GM12801 (cell line): ENCODE data around the gene TFE3.

Source experiments
- CTCF ChIP-seq: IDR thresholded peaks from one replicate; pipeline ENCODE4 v1.5.1; 2011; ENCODE audit warnings: control low read depth; ENCODE audit not compliant: insufficient read length; ENCODE audit errors: extremely low read depth

TFE3 gene

GRCh38 chrX:49059681-49060085, 16.5 kb upstream of the TFE3 start:
- TF ChIP-seq CTCF: no peak

GRCh38 chrX:49059201-49059600, 16.0 kb upstream of the TFE3 start:
- TF ChIP-seq CTCF: no peak

- no peak for TF ChIP-seq CTCF
Measured at GRCh38 chrX:49058794-49059193, 15.6 kb upstream of the TFE3 start, which contains the start of gene CCDC120. TSS of gene CCDC120 (plus strand) at chrX:49058999. CDS start at chrX:49062042, 3,043 bp downstream.

- TF ChIP-seq CTCF: no peak
Measured at GRCh38 chrX:49054073-49054762, 11.1 kb upstream of the TFE3 start.

GRCh38 chrX:49053223-49054072, 10.3 kb upstream of the TFE3 start:
- no peak for TF ChIP-seq CTCF

GRCh38 chrX:49043987-49044281, 777 bp upstream of the TFE3 start:
- no peak for TF ChIP-seq CTCF

GRCh38 chrX:49042581-49043219, 457 bp downstream of the TFE3 start:
- TF ChIP-seq CTCF: no peak
